Psoas muscle (tissue), 8 donors: Measurements from ENCODE around the gene ATOSB. TPM values are rescaled to one million over a fixed set of nuclear protein-coding genes. Genes with fewer than 3 reads are reported as not detected.
A peak's percentile ranks its signal among the peaks of the same experiment; 100 is the strongest.

Experiments used
- ATAC-seq, 4 donors: fragments of 200-7000 bp; cut with Tn5 transposase; one replicate each; pipeline ENCODE4 v1.9.1; 2020; ENCODE audit warnings: moderate library complexity in 3 of 4, mild to moderate bottlenecking in 2 of 4
- DNase-seq, 2 donors: peaks; one replicate each; pipeline ENCODE4 v3.0.0-alpha.2; 2020
- H3K27ac ChIP-seq: fragments of 200-600 bp; one replicate; pipeline ENCODE4 v1.8.0; 2022
- H3K27me3 ChIP-seq, 3 donors: fragments of 200-600 bp in 1 of 3; one replicate each; pipeline versions ENCODE4 v1.6.1 to v1.8.0; 2013 to 2022; ENCODE audit warnings: low read length in 2 of 3, mild to moderate bottlenecking in 2 of 3, moderate library complexity in 1 of 3; ENCODE audit not compliant: insufficient read depth in 3 of 3
- H3K36me3 ChIP-seq, 2 donors: fragments of 200-600 bp in 1 of 2; one replicate each; pipeline versions ENCODE4 v1.6.1 to v1.8.0; 2013 to 2022; ENCODE audit warnings: low read depth in 1 of 2, mild to moderate bottlenecking in 1 of 2, moderate library complexity in 1 of 2; ENCODE audit not compliant: insufficient read depth in 1 of 2
- H3K4me1 ChIP-seq: fragments of 200-600 bp; one replicate; pipeline ENCODE4 v1.8.0; 2022
- H3K4me3 ChIP-seq: fragments of 200-600 bp; one replicate; pipeline ENCODE4 v1.8.0; 2022; ENCODE audit warnings: mild to moderate bottlenecking
- H3K9me3 ChIP-seq: fragments of 200-600 bp; one replicate; pipeline ENCODE4 v1.8.0; 2022
- CTCF ChIP-seq: fragments of 200-600 bp; IDR thresholded peaks from one replicate; pipeline ENCODE4 v1.8.0; 2022; ENCODE audit warnings: antibody characterized with exemption
- WGBS, 3 donors: extraction: QIAGEN DNeasy Blood & Tissue Kit; methylation state at CpG; one replicate each; pipeline versions ENCODE4 v1.1.6 to v1.1.7; 2013; 5-methylcytosine and 5-hydroxymethylcytosine counted together
- intact Hi-C, 2 donors: fragments of 100-400 bp; cut with DNase I; formaldehyde crosslinking; loops; one replicate each; pipeline versions ENCODE4 v1.11.0 to v1.14.2; 2022
- long read RNA-seq, 2 donors: library from polyadenylated mRNA; unstranded; transcript quantifications; one replicate each; pipeline ENCODE4 v2.0.0, GENCODE V29; 2021
- polyA plus RNA-seq, 3 donors: library from polyadenylated mRNA; stranded (reverse); fragments of 200-250 nt; gene quantifications; one replicate each; pipeline ENCODE4 v1.2.3, GENCODE V29; 2013
- total RNA-seq, 4 donors: library from RNA; stranded (reverse); fragmentation: NEBNext Ultra II Directional in 2 of 4; extraction: Animal tissue kit (Norgen Biotek cat#: 25700) in 2 of 4; gene quantifications; one replicate each; pipeline versions ENCODE4 v1.2.1 to v1.2.4, GENCODE V29; 2021 to 2023
- donor health status: healthy with polysubstance abuse.
- donor health status: DM: no; HTN: no; CAD: no; lungs with moderate emphysema.
- donor health status: Bipolar disorder and iron deficiency.
- donor health status: healthy.
- donor health status: DM: yes; HTN: yes; CAD: no.
- donor health status: DM: no; HTN: no; CAD: no.
- donor health status: DM: no; HTN: no; CAD: no.
- donor health status: DM: yes; HTN: yes; CAD: no.

The ATOSB gene, protein sequence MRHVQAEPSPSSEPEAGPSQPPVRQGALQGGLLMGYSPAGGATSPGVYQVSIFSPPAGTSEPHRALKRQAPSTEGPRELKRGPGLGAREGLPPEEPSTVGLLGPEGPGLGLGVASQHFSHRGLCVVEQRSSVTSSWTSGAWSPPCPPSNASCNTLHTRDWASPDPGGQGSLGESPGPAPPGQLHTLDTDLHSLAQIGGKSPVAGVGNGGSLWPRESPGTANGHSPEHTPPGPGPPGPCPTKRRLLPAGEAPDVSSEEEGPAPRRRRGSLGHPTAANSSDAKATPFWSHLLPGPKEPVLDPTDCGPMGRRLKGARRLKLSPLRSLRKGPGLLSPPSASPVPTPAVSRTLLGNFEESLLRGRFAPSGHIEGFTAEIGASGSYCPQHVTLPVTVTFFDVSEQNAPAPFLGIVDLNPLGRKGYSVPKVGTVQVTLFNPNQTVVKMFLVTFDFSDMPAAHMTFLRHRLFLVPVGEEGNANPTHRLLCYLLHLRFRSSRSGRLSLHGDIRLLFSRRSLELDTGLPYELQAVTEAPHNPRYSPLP
- 10 to 100 TPM in 3 of 4 donors, 1 to 10 TPM in 1; 10.0 to 17.1 (median 15.1) TPM for total RNA-seq
- polyA plus RNA-seq: 10 to 100 TPM in 2 of 3 donors, 1 to 10 TPM in 1; 9.1 to 27.6 (median 17.0) TPM
- long read RNA-seq, donor 1, partial matches to known transcripts: 5 of 8 reads
- long read RNA-seq, donor 1, other reads (novel, unspliced or antisense): 1 of 8 reads
- long read RNA-seq, donor 2, full-length matches to known transcripts: 6 of 24 reads
- long read RNA-seq, donor 2, partial matches to known transcripts: 8 of 24 reads
- long read RNA-seq, donor 2, other reads (novel, unspliced or antisense): 10 of 24 reads

DNA sequence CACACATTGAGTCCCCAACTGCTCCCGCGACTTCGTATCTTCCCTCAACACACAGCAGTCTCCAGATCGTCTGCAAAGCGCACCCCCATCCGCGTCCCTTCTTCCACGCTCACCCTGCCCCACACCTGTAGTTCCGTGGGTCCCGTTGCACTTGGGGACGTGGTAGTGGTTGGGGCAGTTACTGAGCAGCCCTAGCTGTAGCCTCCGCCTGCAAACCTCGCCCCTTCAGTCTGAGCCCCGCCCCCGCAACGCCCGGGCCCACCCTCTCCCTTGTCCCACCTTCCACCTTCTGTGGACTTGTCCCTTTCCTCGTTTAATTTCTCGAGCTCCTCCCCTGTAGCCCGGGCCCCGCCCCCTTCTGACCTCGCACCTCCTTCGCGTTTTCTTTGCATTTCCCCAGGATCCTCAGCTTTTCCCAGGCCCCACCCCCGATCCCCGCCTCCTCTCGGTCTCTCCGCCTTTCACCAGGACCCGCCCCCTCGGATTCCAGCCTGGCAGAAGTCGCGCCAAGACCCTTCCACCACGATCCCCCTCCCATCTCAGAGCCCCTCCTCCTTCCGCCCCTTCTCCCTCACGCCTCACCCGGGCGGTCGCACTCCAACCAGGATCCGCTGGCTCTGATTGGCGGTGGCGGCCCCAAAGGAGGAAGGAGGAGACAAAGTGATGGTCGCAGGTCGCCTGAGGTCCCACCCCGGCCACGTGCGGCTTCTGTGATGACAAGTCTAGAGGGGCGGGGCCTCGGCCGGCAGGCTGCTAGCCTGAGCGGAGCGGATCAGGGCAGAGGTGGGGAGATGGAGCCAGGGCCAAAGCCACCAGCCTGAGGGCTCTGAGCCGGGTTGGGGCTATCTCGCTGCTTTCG lies at the start of gene ATOSB:
TSS of gene ATOSB (minus strand) at position 183 of the 859 bp plus-strand sequence. CDS start 7,588 bp downstream, outside the sequence.
- peak; percentile 70 to 80 (median 75) for ATAC-seq
- Histone ChIP-seq H3K27me3 (no peaks in the 10 kb centered on the region), H3K4me1 (peaks cover 13% of the 10 kb centered on the region)

GRCh38 chr9:35164711-35165110 lies 49.0 kb upstream of the ATOSB start:
- WGBS, 3 donors: 76 to 88% (median 77%) methylated on average over 3 of the region's 3 CpGs
- Histone ChIP-seq H3K4me3 (no peak overlapping the region), H3K27me3 (no peaks in the 10 kb centered on the region), H3K9me3 (no peaks in the 10 kb centered on the region), H3K4me1 (peaks cover 24% of the 10 kb centered on the region), H3K36me3 (no peaks in the 10 kb centered on the region), H3K27ac (peak overlapping the region; percentile 50)
- no peak for DNase-seq
- intact Hi-C loops: loop anchor here in 1 of 2 donors (5.0 kb wide), 2 partner anchors 47 to 63 kb away; partner anchors contain the start of gene ATOSB
- no peak for ATAC-seq
- no peak for TF ChIP-seq CTCF

More for the DNA sequence above, at the start of gene ATOSB:
- H3K36me3 ChIP-seq: no peaks in the 10 kb centered on the region
- H3K27ac ChIP-seq: peak within 1 kb of the TSS; percentile 75
- peak within 1 kb of the TSS; percentile 68 for H3K4me3 ChIP-seq
- intact Hi-C loops: loop anchor here (1.0 to 10.0 kb wide), 9 partner anchors 46 to 446 kb away; partner anchors contain the start of gene UNC13B (in 2 of the 2)
- DNase-seq: peak; percentile 96 to 97
- WGBS, 3 donors: 1% methylated on average over 47 to 54 of the region's 54 CpGs
- no peaks in the 10 kb centered on the region for H3K9me3 ChIP-seq
- TF ChIP-seq CTCF: no peak

- 28 to 64% (median 29%) methylated on average over 3 of the region's 3 CpGs for WGBS, 3 donors
- H3K27me3 ChIP-seq: no peaks in the 10 kb centered on the region
- ATAC-seq (no peak), DNase-seq (no peak)
- no peaks in the 10 kb centered on the region for H3K9me3 ChIP-seq
- H3K27ac ChIP-seq: peak overlapping the region; percentile 95
- peak overlapping the region; percentile 80 for H3K4me3 ChIP-seq
- TF ChIP-seq CTCF: no peak
- intact Hi-C loops: loop anchor here (2.0 to 5.0 kb wide), 2 partner anchors 46 to 69 kb away; partner anchors contain the start of gene ATOSB (in 1 of the 2)
- H3K36me3 ChIP-seq: no peaks in the 10 kb centered on the region
- peaks cover 24% of the 10 kb centered on the region for H3K4me1 ChIP-seq
These were observed 47.8 kb upstream of the ATOSB start for GRCh38 chr9:35163413-35163812.

DNA sequence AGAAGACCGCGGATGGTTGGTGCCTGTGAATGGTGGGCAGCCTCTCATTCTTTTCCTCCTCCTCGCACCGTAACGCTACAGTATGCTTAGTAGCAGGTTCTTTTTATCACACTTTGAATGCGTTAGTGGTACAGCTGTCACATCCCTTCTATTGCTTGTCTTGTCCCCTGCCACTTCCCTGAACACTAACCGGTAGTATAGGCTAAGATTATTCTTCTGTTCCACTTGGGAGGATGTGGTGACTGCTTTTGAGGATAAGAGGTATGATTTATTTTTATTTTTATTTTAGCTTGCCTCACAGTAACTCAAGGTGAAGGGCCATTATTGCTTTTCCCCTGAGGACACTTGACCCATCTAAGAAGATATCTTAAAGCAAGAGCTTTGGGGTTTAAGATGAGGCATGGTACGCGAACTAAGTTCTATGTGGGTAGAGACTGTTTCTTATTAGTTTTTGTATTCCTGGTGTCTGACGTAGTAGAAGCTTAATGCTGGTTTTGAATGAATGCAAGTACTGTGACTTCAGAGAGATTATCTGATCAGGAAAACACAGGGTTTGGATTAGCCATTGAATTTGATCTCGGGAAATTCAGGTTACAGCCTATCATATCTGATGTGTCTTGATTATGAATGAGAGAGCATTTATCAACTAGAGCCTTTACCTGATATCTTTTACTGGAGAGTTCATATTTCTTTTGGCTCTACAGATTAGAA lies 47.1 kb upstream of the ATOSB start:
- TF ChIP-seq CTCF: no peak
- WGBS, 3 donors: 11 to 21% (median 14%) methylated on average over 11 of the region's 11 CpGs
- peak overlapping the region; percentile 80 for H3K4me3 ChIP-seq
- H3K27me3 ChIP-seq: no peaks in the 10 kb centered on the region
- no peaks in the 10 kb centered on the region for H3K36me3 ChIP-seq
- H3K27ac ChIP-seq: peak overlapping the region; percentile 95
- H3K9me3 ChIP-seq: no peaks in the 10 kb centered on the region
- peaks cover 24% of the 10 kb centered on the region for H3K4me1 ChIP-seq
- intact Hi-C loops: loop anchor here (1.0 to 5.0 kb wide), 3 partner anchors 45 to 70 kb away; partner anchors contain the start of gene ATOSB (in 1 of the 2)
- ATAC-seq: no peak
- DNase-seq: no peak
